ENCODE data around the gene SCNN1A.
A peak's percentile ranks its signal among the peaks of the same experiment; 100 is the strongest.

Gene SCNN1A

DNA sequence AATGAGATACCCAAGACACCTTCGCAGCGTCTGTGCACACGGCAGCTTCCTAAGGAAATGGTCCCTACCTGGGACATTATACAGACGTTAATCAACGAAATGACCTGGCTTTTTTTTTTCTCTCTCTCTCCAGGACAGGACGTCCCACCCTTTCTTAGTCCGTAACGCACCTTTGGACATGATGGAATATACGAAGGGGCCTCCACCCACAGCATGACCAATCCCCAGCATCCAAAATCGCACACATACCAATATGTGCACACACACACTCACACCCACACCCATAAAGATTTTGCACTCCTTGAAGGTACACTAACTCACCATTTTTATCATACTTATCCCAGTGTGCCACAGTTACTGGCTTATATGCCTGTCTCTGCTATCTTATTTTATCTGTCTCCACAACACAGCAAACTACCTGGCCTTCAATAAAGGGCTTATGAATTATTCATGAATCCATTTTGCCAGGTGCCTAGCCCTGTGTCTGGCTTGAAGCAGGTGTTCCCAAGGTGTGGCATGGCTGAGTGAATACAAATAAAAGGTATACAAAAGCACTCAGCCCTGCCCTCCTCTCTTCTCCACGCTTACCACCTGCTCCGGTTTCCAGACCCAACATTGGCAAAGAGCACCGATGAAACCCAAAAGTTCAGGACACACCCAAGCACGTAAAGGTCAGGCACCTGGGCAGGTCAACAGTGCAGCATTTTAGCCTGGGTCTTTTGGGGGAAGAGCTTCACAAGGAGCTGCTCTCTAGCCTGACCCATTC is 2.2 kb downstream of the SCNN1A start:
- peak overlapping the region; percentile 55 for H3K4me3 ChIP-seq (ENCODE audit: low read length)
- TF ChIP-seq, protein P1, sequence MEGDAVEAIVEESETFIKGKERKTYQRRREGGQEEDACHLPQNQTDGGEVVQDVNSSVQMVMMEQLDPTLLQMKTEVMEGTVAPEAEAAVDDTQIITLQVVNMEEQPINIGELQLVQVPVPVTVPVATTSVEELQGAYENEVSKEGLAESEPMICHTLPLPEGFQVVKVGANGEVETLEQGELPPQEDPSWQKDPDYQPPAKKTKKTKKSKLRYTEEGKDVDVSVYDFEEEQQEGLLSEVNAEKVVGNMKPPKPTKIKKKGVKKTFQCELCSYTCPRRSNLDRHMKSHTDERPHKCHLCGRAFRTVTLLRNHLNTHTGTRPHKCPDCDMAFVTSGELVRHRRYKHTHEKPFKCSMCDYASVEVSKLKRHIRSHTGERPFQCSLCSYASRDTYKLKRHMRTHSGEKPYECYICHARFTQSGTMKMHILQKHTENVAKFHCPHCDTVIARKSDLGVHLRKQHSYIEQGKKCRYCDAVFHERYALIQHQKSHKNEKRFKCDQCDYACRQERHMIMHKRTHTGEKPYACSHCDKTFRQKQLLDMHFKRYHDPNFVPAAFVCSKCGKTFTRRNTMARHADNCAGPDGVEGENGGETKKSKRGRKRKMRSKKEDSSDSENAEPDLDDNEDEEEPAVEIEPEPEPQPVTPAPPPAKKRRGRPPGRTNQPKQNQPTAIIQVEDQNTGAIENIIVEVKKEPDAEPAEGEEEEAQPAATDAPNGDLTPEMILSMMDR (IDR thresholded peaks at IDR 0.05; ENCODE audit: insufficient read depth, low read depth, low read length, missing control alignments), result no peak

DNA sequence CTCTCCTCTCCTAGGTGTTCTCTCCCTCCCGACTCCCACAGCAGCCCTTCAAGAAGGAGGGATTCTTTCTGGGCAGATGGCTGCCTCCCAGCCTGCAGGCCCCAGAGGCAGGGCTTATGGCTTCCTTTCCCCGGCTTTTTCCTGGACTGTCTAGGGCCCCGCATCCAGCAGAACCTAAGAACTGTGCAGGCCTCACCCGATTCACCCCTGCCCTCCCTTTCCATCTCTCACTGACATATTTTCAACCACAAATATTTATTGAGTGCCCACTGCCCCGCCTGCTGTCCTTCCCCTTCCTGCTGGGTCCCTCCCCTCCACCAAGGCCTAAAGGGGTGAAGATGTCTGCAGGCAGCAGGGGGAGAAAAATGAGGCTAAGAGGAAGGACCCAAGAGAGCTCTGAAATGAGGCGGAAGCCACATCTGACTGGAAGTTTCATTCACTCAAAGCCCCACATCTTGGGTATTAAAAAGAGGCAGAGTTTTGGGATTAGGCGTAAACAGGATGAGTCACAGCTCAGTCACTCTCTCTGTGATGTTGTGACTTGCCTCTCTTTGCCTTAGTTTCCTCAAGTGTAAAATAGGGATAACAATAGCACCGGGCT is 2.9 kb downstream of the SCNN1A start:
- H3K4me3 ChIP-seq (ENCODE audit: low read length), result peak overlapping the region; percentile 55
- TF ChIP-seq, protein P1 (IDR thresholded peaks at IDR 0.05; ENCODE audit: insufficient read depth, low read depth, low read length, missing control alignments), result no peak
- peak; percentile 93 for DNase-seq (ENCODE audit: low read depth)

More for the DNA sequence above, 2.2 kb downstream of the SCNN1A start:
- no peak for DNase-seq (ENCODE audit: low read depth)

DNA sequence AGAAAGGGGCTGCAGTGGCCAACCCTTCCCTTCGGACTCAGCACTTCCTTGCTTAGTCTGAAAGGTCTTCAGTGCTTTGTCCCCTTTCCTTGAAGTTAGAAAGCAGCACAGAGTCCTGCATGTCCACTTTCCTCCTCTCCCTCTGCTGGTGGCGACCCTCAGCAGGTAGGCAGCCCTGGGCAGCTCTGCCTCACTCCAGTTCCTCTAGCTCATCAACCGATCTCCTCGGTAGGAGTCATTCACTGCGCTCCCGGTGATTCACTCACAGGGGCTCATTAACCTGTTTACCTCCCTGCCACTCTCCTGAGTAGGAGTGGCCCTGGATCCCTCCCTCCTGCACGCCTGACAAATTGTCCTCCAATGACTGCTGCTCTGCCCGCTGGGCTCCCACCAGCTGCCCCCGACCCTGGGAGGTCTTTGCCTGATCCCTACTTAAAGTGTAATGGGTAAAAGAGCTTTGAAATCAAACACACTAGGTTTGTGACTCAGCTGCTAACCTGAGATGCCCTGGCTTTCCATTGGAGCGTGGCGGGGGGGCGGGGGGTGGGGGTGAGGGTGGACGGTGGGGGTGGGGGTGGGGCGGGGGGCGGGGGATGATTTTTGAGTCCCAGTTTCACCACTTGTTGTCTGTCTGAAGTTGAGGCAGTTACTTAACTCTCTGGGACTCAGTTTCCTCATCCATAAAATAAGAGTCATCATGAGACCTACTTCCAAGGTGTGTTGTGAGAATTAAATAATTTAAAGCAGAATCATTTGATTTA is 4.2 kb downstream of the SCNN1A start:
- TF ChIP-seq, protein P1 (IDR thresholded peaks at IDR 0.05; ENCODE audit: insufficient read depth, low read depth, low read length, missing control alignments), result peak; percentile 17
- DNase-seq (ENCODE audit: low read depth), result peak; percentile 96
- peak overlapping the region; percentile 22 for H3K4me3 ChIP-seq (ENCODE audit: low read length)

DNA sequence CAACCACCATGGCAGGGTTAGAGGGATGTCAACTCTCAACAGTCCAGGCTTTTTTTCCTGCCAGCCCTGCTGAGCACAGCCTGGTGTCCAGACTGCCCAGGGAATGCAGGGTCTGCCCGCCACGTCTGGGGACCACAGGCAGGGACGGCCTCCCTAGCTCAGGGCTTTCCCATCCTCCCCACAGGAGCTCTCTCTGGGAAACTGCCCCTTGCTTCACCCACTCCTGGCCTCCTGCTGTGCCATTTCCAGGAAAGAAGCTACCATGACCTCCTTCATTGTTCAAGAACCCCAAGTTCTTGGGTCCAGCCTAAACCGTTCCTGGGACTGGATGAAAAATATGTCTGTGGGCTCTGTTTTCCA is 4.8 kb downstream of the SCNN1A start:
- TF ChIP-seq, protein P1 (IDR thresholded peaks at IDR 0.05; ENCODE audit: insufficient read depth, low read depth, low read length, missing control alignments), result no peak
- peak overlapping the region; percentile 22 for H3K4me3 ChIP-seq (ENCODE audit: low read length)
- no peak for DNase-seq (ENCODE audit: low read depth)

DNA sequence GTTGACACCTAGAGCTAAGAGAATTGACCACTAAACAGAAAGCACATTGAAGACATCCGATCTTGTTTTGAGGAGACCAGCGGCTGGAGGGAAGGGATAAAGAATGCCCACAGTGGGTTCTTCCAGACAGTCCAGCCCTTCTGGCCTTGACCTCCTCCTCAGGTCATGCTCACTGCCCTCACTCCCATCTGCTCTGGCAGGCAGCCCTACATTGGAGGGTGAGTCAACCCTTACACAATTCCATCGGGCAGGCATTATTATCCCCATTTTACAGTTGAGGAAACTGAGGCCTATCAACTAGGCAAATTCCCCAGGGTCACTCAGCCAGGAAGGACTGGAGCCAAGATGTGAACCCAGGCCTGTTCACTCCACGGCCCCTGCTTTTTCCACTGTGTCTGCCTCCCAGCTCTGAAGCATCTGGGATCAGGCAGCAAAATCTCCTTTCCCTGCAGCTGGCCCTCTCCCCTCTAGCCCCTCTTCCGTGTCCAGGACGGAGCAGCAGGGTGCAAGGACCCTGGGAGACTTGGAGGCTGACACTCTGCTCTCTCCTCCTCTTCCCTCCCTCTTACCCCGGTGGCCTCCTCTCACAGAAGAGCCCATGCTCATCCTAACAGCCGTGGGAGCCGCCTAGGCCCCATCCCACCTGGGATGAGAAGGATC is 5.3 kb downstream of the SCNN1A start:
- no peak for DNase-seq (ENCODE audit: low read depth)
- H3K4me3 ChIP-seq (ENCODE audit: low read length), result no peak overlapping the region
- TF ChIP-seq, protein P1 (IDR thresholded peaks at IDR 0.05; ENCODE audit: insufficient read depth, low read depth, low read length, missing control alignments), result no peak

DNA sequence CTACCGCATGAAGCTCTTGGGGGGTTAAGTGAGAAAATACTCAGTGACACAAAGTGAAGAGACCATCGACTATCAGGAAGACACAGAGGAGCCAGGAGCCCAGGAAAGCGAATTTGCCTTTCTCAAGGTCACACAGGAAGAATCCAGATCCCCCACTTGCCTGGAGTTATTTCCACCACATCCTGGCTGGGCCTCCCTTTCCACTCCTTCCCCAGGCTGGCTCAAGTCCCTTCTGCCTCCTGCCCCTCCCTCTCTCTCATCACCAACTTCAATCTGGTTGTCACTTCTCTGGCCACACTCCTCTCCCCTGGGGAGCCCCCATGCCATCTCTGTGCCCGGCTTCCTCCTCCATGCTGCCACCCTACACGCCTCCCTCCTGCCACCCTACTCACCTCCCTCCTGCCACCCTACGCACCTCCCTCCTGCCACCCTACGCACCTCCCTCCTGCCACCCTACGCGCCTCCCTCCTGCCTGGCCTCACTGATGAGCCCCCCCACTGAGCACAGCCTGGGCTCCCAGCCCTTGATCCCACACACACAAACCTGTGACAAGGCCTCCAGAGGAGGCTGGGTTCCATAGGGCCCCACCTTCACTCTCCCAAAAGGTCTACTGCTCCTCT is 6.3 kb downstream of the SCNN1A start:
- TF ChIP-seq, protein P1 (IDR thresholded peaks at IDR 0.05; ENCODE audit: insufficient read depth, low read depth, low read length, missing control alignments), result no peak
- no peak overlapping the region for H3K4me3 ChIP-seq (ENCODE audit: low read length)
- DNase-seq (ENCODE audit: low read depth), result no peak

All from epithelial cell of esophagus (primary cell).